RWPE1 (cell line): ENCODE data around the gene RCAN2.

Source experiments
- CTCF ChIA-PET: fragments of 350-600 bp; sonication (Branson Sonifier 250); formaldehyde crosslinking; extraction: SDS; loops from one replicate; lab custom pipeline; 2021; lab: Yijun Ruan, JAX
- POLR2A ChIA-PET: fragments of 400-600 bp; formaldehyde crosslinking; extraction: SDS; loops from one replicate; lab custom pipeline; 2020; ENCODE audit warnings: antibody characterized with exemption; ENCODE audit not compliant: low non-redundant PET; lab: Yijun Ruan, JAX
- DNase-seq: peaks from one replicate; pipeline ENCODE4 v3.0.0; 2012; ENCODE audit warnings: low spot score
- H3K27ac ChIP-seq: fragments of 450-650 bp; 2 replicates; pipeline ENCODE4 v1.5.1; 2017
- TF ChIP-seq, protein P1 (sequence below): fragments of 450-650 bp; conservative IDR thresholded peaks from 2 replicates; pipeline ENCODE4 v1.5.1; 2017; ENCODE audit warnings: low read depth, mild to moderate bottlenecking

Gene RCAN2

DNA sequence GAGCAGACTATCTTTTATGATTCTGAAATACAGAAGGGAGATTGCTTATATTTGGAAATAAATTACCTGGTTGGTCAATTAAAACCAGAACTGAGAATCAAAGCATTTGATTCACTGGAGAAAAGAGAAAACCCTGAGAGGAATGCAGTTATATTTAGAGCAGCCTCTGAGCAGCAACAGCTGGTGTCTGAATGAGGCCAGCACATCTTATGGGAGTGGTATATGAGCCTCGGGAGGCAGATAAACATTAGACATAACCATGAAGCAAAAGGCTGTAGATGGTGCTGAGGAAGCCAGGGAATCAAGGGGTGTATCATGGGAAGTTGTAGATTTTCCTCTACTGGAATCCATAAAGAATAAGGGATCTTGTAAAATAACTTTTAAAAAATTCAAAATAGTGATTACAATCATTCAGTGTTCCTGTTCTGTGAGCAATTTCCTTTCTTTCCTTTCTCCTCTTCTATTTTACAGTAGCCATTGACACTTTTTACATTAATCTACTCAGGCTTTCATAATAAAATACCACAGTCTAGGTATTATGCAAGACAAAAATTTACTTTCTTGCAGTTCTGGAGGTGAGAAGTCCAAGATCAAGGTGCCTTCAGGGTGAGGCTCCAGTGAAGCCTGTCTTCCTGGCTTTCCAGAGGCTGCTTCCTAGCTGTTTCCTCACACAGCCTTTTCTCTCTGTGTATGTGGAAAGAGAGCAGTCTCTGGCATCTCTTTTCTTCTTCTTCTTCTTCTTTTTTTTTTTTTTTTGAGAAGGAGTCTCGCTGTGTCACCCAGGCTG is 287.7 kb downstream of the RCAN2 start:
- CTCF ChIA-PET, result interaction anchor here (0.5 to 0.6 kb wide), 2 partner anchors 180 to 295 kb away, joined by 3 read pairs; no protein-coding TSS in a partner anchor
- H3K27ac ChIP-seq, result no peak overlapping the region
- DNase-seq, result no peak
- TF ChIP-seq, protein P1, sequence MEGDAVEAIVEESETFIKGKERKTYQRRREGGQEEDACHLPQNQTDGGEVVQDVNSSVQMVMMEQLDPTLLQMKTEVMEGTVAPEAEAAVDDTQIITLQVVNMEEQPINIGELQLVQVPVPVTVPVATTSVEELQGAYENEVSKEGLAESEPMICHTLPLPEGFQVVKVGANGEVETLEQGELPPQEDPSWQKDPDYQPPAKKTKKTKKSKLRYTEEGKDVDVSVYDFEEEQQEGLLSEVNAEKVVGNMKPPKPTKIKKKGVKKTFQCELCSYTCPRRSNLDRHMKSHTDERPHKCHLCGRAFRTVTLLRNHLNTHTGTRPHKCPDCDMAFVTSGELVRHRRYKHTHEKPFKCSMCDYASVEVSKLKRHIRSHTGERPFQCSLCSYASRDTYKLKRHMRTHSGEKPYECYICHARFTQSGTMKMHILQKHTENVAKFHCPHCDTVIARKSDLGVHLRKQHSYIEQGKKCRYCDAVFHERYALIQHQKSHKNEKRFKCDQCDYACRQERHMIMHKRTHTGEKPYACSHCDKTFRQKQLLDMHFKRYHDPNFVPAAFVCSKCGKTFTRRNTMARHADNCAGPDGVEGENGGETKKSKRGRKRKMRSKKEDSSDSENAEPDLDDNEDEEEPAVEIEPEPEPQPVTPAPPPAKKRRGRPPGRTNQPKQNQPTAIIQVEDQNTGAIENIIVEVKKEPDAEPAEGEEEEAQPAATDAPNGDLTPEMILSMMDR, result no peak
- POLR2A ChIA-PET, result no interaction called here

DNA sequence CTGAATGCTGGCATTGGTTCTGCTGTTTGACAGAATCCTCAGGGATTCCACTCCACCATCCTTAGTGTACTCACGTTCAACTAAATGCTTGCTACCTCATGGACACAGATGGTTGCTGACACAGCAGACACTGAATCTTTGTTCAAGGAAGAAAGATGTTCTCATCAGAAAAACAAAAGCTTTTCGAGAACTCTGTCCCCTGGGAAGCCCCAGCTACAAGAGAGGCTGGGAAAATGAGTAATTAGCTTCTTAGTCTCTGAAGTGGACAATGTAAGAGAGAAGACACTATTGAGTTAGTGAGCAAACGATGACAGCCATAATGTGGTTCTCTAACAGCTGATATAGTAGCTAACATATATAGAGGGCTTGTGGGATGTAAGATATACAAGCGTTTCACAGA is 289.5 kb downstream of the RCAN2 start:
- ChIA-PET POLR2A (no interaction called here), CTCF (interaction anchor here (0.6 kb wide), 1 partner anchor 279 kb away, joined by 4 read pairs; no protein-coding TSS in a partner anchor)
- no peak overlapping the region for H3K27ac ChIP-seq
- DNase-seq, result no peak
- TF ChIP-seq, protein P1, result no peak

- DNase-seq, result no peak
- CTCF ChIA-PET, result no interaction called here
- H3K27ac ChIP-seq, result no peak overlapping the region
- POLR2A ChIA-PET, result no interaction called here
- TF ChIP-seq, protein P1, result no peak
Measured at GRCh38 chr6:46199387-46199786, 291.9 kb downstream of the RCAN2 start.

DNA sequence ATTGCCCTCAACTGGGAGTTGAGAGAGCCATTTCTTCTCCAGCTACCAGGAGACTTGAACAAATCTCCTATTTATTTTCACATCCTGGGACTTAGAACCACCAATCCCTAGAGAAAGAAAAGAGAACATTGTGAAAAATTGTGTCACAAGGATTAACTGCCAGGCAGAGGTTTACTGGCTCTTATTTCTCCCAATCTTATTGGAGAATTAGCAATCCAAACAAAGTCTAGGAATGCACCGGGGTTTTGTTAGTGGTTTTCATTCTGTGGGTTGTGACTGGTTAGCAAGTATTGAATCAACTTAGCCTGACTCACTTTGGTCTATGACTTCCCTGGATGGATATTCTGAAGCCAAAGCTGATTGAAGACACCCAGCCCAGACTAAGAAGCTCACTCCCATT is 299.3 kb downstream of the RCAN2 start:
- TF ChIP-seq, protein P1, result no peak
- ChIA-PET CTCF (no interaction called here), POLR2A (no interaction called here)
- no peak overlapping the region for H3K27ac ChIP-seq
- no peak for DNase-seq

GRCh38 chr6:46190889-46191288 is 300.4 kb downstream of the RCAN2 start:
- ChIA-PET CTCF (interaction anchor here (0.6 kb wide), 1 partner anchor 131 kb away, joined by 3 read pairs; no protein-coding TSS in a partner anchor), POLR2A (no interaction called here)
- no peak overlapping the region for H3K27ac ChIP-seq

GRCh38 chr6:46189726-46190125 is 301.5 kb downstream of the RCAN2 start:
- CTCF ChIA-PET, result no interaction called here
- POLR2A ChIA-PET, result no interaction called here
- TF ChIP-seq, protein P1, result no peak
- no peak overlapping the region for H3K27ac ChIP-seq
- no peak for DNase-seq

More at GRCh38 chr6:46190889-46191288, 300.4 kb downstream of the RCAN2 start:
- no peak for DNase-seq
- TF ChIP-seq, protein P1, result no peak
